ENCODE data around the gene SLC6A18.
"Not testable (repeated sequence)": the region's sequence is repeated elsewhere in the genome, so short reads cannot be mapped to it uniquely, and the experiment has no call there.

The SLC6A18 gene

GRCh38 chr5:1279443-1280151, 54.4 kb downstream of the SLC6A18 start:
- DNase-seq, result no peak

- DNase-seq, result no peak
These were observed 55.2 kb downstream of the SLC6A18 start for GRCh38 chr5:1280177-1281037.

GRCh38 chr5:1281038-1281882, 56.1 kb downstream of the SLC6A18 start:
- DNase-seq, result no peak

GRCh38 chr5:1282131-1282992, 57.2 kb downstream of the SLC6A18 start:
- DNase-seq, result peak in 1 of 2 experiments; percentile 29

DNA sequence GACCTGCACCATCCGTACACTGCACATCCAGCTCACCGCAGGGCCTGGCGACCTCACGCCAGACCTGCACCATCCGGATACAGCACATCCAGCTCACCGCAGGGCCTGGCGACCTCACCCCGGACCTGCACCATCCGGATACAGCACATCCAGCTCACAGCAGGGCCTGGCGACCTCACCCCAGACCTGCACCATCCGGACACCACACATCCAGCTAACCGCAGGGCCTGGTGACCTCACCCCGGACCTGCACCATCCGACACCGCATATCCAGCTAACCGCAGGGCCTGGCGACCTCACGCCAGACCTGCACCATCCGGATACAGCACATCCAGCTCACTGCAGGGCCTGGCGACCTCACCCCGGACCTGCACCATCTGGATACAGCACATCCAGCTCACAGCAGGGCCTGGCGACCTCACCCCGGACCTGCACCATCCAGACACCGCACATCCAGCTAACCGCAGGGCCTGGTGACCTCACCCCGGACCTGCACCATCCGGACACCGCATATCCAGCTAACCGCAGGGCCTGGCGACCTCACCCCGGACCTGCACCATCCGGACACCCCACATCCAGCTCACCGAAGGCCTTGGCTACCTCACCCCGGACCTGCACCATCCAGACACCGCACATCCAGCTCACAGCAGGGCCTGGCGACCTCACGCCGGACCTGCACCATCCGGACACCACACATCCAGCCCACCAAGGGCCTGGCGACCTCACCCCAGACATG, 58.0 kb downstream of the SLC6A18 start:
- not testable (repeated sequence) for DNase-seq

GRCh38 chr5:1283729-1284041, 58.5 kb downstream of the SLC6A18 start:
- not testable (repeated sequence) for DNase-seq

DNA sequence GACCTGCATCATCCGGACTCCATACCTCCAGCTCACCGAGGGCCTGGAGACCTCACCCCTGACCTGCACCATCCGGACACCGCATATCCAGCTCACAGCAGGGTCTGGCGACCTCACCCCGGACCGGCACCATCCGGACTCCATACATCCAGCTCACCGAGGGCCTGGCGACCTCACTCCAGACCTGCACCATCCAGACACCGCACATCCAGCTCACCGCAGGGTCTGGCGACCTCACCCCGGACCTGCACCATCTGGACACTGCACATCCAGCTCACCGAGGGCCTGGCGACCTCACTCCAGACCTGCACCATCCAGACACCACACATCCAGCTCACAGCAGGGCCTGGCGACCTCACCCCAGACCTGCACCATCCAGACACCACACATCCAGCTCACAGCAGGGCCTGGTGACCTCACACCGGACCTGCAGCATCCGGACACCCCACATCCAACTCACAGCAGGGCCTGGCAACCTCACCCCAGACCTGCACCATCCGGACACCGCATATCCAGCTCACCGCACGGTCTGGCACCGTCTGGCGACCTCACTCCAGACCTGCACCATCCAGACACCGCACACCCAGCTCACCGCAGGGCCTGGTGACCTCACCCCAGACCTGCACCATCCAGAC, 59.3 kb downstream of the SLC6A18 start:
- DNase-seq, result not testable (repeated sequence)

DNA sequence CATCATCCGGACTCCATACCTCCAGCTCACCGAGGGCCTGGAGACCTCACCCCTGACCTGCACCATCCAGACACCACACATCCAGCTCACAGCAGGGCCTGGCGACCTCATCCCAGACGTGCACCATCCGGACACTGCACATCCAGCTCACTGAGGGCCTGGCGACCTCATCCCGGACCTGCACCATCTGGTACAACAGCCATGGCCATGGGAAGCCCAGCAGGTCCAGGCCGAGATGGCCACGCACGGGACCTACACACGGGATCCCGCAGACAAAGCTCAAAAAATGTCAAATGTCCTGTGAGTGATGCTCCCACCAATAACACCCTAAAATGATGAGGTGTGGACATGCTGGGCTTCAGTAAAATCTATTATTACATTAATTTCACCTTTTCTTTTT, 60.0 kb downstream of the SLC6A18 start:
- no peak for DNase-seq

DNA sequence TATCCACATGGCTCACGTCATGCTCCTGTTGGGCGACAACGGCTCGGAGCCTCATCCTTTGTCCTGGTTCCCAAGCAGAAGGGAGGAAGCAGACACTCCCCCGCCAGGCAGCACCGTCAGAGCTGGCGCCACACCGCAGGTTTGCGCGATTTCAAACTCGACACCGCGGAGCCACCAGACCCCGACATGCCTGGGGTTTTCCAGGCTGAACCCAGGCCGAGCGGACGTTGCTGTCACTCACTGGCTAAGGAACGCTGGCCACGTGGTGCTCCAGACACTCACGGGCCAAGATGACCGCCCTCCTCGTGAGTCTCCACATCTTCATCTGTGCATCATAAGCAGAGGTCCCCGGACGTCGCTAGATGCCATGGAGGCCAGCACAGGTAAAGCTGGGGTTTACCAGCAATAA, 60.7 kb downstream of the SLC6A18 start:
- no peak for DNase-seq

- peak; percentile 72 to 81 for DNase-seq
These were observed 63.5 kb downstream of the SLC6A18 start for GRCh38 chr5:1288439-1289335.

DNA sequence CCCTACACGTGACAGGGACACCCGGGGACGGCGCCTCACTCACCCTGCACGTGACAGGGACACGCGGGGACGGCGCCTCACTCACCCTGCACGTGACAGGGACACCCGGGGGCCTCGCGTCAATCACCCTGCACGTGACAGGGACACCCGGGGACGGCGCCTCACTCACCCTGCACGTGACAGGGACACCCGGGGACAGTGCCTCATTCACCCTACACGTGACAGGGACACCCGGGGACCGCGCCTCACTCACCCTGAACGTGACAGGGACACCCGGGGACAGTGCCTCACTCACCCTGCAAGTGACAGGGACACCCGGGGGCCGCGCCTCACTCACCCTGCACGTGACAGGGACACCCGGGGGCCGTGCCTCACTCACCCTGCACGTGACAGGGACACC, 64.4 kb downstream of the SLC6A18 start:
- DNase-seq, result not testable (repeated sequence)

DNA sequence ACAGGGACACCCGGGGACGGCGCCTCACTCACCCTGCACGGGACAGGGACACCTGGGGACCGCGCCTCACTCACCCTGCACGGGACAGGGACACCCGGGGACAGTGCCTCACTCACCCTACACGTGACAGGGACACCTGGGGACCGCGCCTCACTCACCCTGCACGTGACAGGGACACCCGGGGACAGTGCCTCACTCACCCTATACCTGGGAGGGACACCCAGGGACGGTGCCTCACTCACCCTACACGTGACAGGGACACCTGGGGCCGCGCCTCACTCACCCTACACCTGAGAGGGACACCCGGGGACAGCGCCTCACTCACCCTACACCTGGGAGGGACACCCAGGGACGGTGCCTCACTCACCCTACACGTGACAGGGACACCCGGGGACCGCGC, 65.8 kb downstream of the SLC6A18 start:
- DNase-seq, result not testable (repeated sequence)

DNA sequence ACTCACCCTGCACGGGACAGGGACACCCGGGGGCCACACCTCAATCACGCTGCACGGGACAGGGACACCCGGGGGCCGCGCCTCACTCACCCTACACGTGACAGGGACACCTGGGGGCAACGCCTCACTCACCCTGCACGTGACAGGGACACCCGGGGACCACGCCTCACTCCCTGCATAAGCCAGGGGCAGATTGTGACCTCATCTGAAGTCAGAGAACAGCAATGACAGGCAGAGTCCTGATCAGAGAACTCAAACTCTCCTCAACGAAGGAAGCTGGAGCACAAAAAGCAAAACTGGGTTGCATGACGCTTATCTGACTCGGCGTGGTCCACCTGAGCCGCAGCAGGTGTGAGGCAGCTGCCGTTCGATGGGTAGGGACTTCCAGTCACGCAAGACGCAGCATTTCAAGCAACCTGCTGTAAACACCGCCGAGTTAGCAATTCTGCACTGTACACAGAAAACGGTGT, 66.5 kb downstream of the SLC6A18 start:
- peak; percentile 76 to 84 for DNase-seq

DNA sequence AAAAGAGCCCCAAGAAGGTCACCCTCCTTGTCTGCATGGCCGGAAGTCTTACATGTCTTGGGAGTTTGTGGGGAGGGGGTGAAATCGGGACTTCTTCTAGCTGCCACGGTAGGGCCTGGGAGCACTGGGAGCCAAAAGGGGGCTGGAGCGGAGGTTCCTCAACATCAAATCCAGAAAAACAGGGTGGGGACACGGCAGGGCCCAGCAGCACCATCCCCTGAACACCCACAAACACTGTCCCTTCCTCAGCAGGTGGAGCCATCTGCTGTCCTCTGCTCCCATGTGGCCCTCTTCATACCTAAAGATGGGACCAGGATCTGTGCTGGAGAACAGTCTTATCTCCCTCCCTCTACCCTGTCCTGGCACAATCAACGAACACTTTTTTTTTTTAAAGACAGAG, 67.0 kb downstream of the SLC6A18 start:
- DNase-seq, result peak; percentile 44

- DNase-seq, result no peak
These were observed 67.8 kb downstream of the SLC6A18 start for GRCh38 chr5:1292846-1293415.

- no peak for DNase-seq
These were observed 68.4 kb downstream of the SLC6A18 start for GRCh38 chr5:1293416-1294205.

DNA sequence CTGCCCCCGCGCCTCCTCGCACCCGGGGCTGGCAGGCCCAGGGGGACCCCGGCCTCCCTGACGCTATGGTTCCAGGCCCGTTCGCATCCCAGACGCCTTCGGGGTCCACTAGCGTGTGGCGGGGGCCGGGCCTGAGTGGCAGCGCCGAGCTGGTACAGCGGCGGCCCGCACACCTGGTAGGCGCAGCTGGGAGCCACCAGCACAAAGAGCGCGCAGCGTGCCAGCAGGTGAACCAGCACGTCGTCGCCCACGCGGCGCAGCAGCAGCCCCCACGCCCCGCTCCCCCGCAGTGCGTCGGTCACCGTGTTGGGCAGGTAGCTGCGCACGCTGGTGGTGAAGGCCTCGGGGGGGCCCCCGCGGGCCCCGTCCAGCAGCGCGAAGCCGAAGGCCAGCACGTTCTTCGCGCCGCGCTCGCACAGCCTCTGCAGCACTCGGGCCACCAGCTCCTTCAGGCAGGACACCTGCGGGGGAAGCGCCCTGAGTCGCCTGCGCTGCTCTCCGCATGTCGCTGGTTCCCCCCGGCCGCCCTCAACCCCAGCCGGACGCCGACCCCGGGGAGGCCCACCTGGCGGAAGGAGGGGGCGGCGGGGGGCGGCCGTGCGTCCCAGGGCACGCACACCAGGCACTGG, 69.1 kb downstream of the SLC6A18 start:
- no peak for DNase-seq

Data from SHP77 (cell line).